Cardiac fibroblast (primary cell): ENCODE measurements around the gene GALNT14.

Source experiments
- DNase-seq, 2 donors: peaks; one replicate each; pipeline versions ENCODE4 v3.0.0 to v3.0.0-alpha.2; 2010; ENCODE audit warnings: low read depth in 2 of 2
- H3K4me3 ChIP-seq, 2 donors: replicated peaks in 1 of 2; 1 replicate in 1 of 2; 2 replicates in 1 of 2; pipeline ENCODE4 v1.5.1; 2011; ENCODE audit warnings: low read depth in 2 of 2, low read length in 2 of 2, mild to moderate bottlenecking in 2 of 2, moderate library complexity in 1 of 2
- TF ChIP-seq, protein P1 (sequence below): IDR thresholded peaks from one replicate; pipeline ENCODE4 v1.5.1; 2011; ENCODE audit warnings: low read depth, mild to moderate bottlenecking, low read length, inconsistent platforms

Gene GALNT14

GRCh38 chr2:31071741-31072140 is 66.5 kb downstream of the GALNT14 start:
- TF ChIP-seq, protein P1, sequence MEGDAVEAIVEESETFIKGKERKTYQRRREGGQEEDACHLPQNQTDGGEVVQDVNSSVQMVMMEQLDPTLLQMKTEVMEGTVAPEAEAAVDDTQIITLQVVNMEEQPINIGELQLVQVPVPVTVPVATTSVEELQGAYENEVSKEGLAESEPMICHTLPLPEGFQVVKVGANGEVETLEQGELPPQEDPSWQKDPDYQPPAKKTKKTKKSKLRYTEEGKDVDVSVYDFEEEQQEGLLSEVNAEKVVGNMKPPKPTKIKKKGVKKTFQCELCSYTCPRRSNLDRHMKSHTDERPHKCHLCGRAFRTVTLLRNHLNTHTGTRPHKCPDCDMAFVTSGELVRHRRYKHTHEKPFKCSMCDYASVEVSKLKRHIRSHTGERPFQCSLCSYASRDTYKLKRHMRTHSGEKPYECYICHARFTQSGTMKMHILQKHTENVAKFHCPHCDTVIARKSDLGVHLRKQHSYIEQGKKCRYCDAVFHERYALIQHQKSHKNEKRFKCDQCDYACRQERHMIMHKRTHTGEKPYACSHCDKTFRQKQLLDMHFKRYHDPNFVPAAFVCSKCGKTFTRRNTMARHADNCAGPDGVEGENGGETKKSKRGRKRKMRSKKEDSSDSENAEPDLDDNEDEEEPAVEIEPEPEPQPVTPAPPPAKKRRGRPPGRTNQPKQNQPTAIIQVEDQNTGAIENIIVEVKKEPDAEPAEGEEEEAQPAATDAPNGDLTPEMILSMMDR: no peak
- H3K4me3 ChIP-seq: no peak overlapping the region
- DNase-seq: no peak

DNA sequence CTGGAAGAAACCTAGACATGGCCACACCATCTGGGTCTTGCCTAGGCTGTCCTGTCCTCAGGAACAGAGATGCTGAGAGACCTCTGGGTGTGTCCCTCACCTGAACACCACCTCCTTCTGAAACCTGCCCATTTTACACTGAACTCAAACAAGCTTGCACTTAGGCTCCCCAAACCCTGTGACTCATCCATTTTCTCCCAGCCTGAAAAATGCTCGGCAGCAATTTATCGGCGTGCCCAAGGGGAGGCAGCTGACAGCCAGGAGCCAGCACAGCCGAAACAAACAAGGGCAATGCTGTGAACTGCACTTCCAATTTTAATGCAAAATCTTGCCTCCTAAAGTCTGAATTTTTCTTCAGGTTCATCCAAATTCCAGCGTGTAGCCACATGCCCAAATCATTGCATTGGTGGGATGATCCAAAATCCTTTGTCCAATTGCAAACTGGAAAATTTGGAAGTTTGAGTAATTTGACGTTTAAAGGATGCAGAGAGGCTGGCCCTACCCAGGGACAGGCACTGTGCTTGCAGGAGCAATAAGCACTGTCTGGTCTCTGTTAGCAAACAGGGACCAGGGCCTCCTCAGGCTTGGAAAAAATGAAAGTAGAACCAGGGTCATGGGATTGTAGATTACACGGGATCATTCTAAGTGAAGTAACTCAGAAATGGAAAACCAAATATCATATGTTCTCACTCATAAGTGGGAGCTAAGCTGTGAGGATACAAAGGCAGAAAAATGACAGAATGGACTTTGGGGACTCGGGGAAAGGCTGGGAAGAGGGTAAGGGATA is 67.7 kb downstream of the GALNT14 start:
- no peak overlapping the region for H3K4me3 ChIP-seq
- DNase-seq: no peak
- TF ChIP-seq, protein P1: no peak

- DNase-seq: no peak
- no peak overlapping the region for H3K4me3 ChIP-seq
- TF ChIP-seq, protein P1: no peak
Measured at GRCh38 chr2:31069643-31070325, 68.5 kb downstream of the GALNT14 start.

DNA sequence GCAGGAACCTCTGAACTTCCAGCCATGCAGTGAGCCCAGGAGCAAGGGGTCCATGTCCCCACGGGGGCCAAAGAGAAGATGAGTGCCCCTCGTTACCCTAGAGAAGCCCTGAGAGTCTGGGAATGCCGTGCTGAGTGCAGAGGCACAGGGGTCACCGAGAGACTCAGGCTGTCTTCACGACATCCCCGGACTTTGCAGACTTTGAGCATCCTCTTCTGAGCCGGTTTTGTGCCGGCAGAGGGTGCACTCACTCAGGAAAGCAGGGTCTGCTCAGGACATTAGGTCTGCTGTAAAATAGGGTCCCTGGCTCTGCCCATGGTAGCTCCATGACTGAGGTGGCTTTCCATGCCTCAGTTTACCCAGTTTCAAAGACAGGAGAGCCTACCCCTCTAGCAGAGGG is 71.0 kb downstream of the GALNT14 start:
- peak in 1 of 2 donors; percentile 5 for DNase-seq
- no peak overlapping the region for H3K4me3 ChIP-seq
- TF ChIP-seq, protein P1: no peak

- TF ChIP-seq, protein P1: no peak
- H3K4me3 ChIP-seq: no peak overlapping the region
Measured at GRCh38 chr2:31066551-31066950, 71.7 kb downstream of the GALNT14 start.

GRCh38 chr2:31066086-31066485 is 72.2 kb downstream of the GALNT14 start:
- H3K4me3 ChIP-seq: no peak overlapping the region
- no peak for DNase-seq
- TF ChIP-seq, protein P1: no peak

More at GRCh38 chr2:31066551-31066950, 71.7 kb downstream of the GALNT14 start:
- no peak for DNase-seq
